SK-N-SH treated with all-trans-retinoic acid at 6 μM for 48 hours (cell line): ENCODE results near the gene SNX21.
A peak's percentile ranks its signal among the peaks of the same experiment; 100 is the strongest.

ENCODE experiments used
- ATAC-seq: fragments of 200-7000 bp; cut with Tn5 transposase; 3 replicates; pipeline ENCODE4 v1.9.1; 2020; ENCODE audit warnings: mild to moderate bottlenecking, moderate library complexity
- ARNTL ChIP-seq: fragments of 450-650 bp; formaldehyde crosslinking; IDR thresholded peaks from 2 replicates; pipeline ENCODE4 v1.5.0; 2020; ENCODE audit warnings: low read depth, mild to moderate bottlenecking, moderate library complexity, borderline replicate concordance
- BACH2 ChIP-seq: fragments of 250-450 bp; sonication (Bioruptor Pico); IDR thresholded peaks from 2 replicates; pipeline ENCODE4 v1.9.0; 2021; ENCODE audit warnings: mild to moderate bottlenecking, borderline replicate concordance
- CSDC2 ChIP-seq: fragments of 250-450 bp; sonication (Bioruptor Pico); IDR thresholded peaks from 2 replicates; pipeline ENCODE4 v1.5.0; 2020; ENCODE audit warnings: mild to moderate bottlenecking, moderate library complexity
- ESRRG ChIP-seq: fragments of 250-450 bp; sonication (Bioruptor Pico); IDR thresholded peaks from 2 replicates; pipeline ENCODE4 v1.6.1; 2021; ENCODE audit warnings: mild to moderate bottlenecking
- GLIS3 ChIP-seq: fragments of 250-450 bp; sonication (Bioruptor Pico); IDR thresholded peaks from 2 replicates; pipeline ENCODE4 v1.5.0; 2020; ENCODE audit warnings: mild to moderate bottlenecking, moderate library complexity
- ISL1 ChIP-seq: fragments of 250-450 bp; sonication (Bioruptor Pico); IDR thresholded peaks from 2 replicates; pipeline ENCODE4 v2.1.2; 2022; ENCODE audit warnings: mild to moderate bottlenecking, moderate library complexity
- OSR1 ChIP-seq: fragments of 250-450 bp; sonication (Bioruptor Pico); IDR thresholded peaks from 2 replicates; pipeline ENCODE4 v1.8.0; 2022; ENCODE audit warnings: moderate library complexity, mild to moderate bottlenecking, inconsistent platforms
- PPARA ChIP-seq: fragments of 250-450 bp; sonication (Bioruptor Pico); IDR thresholded peaks from 2 replicates; pipeline ENCODE4 v1.5.0; 2020; ENCODE audit warnings: mild to moderate bottlenecking, borderline replicate concordance
- SNAI2 ChIP-seq: fragments of 250-450 bp; sonication (Bioruptor Pico); IDR thresholded peaks from 2 replicates; pipeline ENCODE4 v1.5.0; 2020; ENCODE audit warnings: mild to moderate bottlenecking, moderate library complexity
- TCF4 ChIP-seq: fragments of 250-450 bp; sonication (Bioruptor Pico); IDR thresholded peaks from 2 replicates; pipeline ENCODE4 v1.8.0; 2021; ENCODE audit warnings: mild to moderate bottlenecking, moderate library complexity, borderline replicate concordance
- TOX ChIP-seq: fragments of 250-450 bp; sonication (Bioruptor Pico); IDR thresholded peaks from 2 replicates; pipeline ENCODE4 v1.8.0; 2021; ENCODE audit warnings: mild to moderate bottlenecking, moderate library complexity, borderline replicate concordance
- ZC3H10 ChIP-seq: fragments of 250-450 bp; sonication (Bioruptor Pico); IDR thresholded peaks from 2 replicates; pipeline ENCODE4 v1.5.1; 2021; ENCODE audit warnings: mild to moderate bottlenecking, moderate library complexity
- ZFP3 ChIP-seq: fragments of 250-450 bp; sonication (Bioruptor Pico); IDR thresholded peaks from 2 replicates; pipeline ENCODE4 v1.5.0; 2020; ENCODE audit warnings: mild to moderate bottlenecking, moderate library complexity
- ZFP30 ChIP-seq: fragments of 450-650 bp; formaldehyde crosslinking; IDR thresholded peaks from 2 replicates; pipeline ENCODE4 v1.5.0; 2022; ENCODE audit warnings: mild to moderate bottlenecking, moderate library complexity
- ZNF565 ChIP-seq: fragments of 450-650 bp; formaldehyde crosslinking; conservative IDR thresholded peaks from 2 replicates; pipeline ENCODE4 v1.5.0; 2020; ENCODE audit warnings: low read depth, mild to moderate bottlenecking, moderate library complexity
- ZNF70 ChIP-seq: fragments of 450-650 bp; formaldehyde crosslinking; IDR thresholded peaks from 2 replicates; pipeline ENCODE4 v1.5.0; 2020; ENCODE audit warnings: mild to moderate bottlenecking, moderate library complexity
- ZNF8 ChIP-seq: fragments of 450-650 bp; formaldehyde crosslinking; IDR thresholded peaks from 2 replicates; pipeline ENCODE4 v1.5.0; 2020; ENCODE audit warnings: mild to moderate bottlenecking, moderate library complexity
- TF ChIP-seq, protein P1 (sequence below): fragments of 250-450 bp; sonication (Bioruptor Pico); IDR thresholded peaks from 2 replicates; pipeline ENCODE4 v1.5.0; 2020; ENCODE audit warnings: mild to moderate bottlenecking, moderate library complexity
- TF ChIP-seq, protein P2 (sequence below): fragments of 250-450 bp; sonication (Bioruptor Pico); IDR thresholded peaks from 2 replicates; pipeline ENCODE4 v1.8.0; 2020; ENCODE audit warnings: mild to moderate bottlenecking, moderate library complexity, borderline replicate concordance
- TF ChIP-seq, protein P3 (sequence below): fragments of 250-450 bp; sonication (Bioruptor Pico); IDR thresholded peaks from 2 replicates; pipeline ENCODE4 v1.8.0; 2021; ENCODE audit warnings: low read depth, mild to moderate bottlenecking, moderate library complexity, borderline replicate concordance
- TF ChIP-seq, protein P4 (sequence below): fragments of 250-450 bp; sonication (Bioruptor Pico); IDR thresholded peaks from 2 replicates; pipeline ENCODE4 v1.5.1; 2021; ENCODE audit warnings: mild to moderate bottlenecking, moderate library complexity

SNX21 gene

DNA sequence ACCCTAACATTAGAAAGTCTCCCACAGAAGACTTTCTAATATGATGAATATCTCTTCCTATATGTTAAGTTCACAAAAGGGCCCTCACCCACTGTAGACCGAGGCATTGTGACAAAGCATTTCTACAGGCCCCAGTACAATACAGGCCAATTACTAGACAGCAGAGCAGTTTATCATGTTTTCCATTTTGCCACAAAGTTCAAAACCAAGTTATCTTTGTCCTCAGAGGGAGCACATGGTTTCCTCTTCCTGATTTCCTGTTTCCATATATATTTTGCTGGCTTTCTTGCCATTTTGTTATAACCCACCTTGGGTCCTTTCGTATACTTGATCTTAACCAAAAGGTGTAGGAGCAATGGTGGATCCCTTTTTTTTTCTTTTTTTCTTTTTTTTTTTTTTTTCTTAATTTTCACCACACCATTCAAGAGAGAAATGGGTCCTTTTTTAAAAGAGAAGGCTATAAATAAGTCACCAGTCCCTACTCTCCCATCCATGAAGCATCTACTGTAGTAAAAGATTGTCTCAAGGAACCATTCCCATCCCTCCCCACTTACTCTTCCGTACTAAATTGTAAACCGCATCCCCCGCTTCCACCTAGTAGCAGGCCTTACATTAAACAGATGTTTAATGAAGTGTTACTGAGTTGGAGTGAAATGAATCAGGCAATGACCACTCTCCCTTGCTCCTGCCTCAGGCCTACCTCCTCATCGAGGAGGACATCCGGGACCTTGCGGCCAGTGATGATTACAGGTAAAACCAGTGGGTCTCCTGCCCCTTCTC, 23.2 kb upstream of the SNX21 start:
- no peak for ATAC-seq
- no peak for TF ChIP-seq ESRRG (CRISPR knock-in tag)
- no peak for TF ChIP-seq GLIS3 (CRISPR knock-in tag)
- no peak for TF ChIP-seq ZFP3
- TF ChIP-seq, protein P1, sequence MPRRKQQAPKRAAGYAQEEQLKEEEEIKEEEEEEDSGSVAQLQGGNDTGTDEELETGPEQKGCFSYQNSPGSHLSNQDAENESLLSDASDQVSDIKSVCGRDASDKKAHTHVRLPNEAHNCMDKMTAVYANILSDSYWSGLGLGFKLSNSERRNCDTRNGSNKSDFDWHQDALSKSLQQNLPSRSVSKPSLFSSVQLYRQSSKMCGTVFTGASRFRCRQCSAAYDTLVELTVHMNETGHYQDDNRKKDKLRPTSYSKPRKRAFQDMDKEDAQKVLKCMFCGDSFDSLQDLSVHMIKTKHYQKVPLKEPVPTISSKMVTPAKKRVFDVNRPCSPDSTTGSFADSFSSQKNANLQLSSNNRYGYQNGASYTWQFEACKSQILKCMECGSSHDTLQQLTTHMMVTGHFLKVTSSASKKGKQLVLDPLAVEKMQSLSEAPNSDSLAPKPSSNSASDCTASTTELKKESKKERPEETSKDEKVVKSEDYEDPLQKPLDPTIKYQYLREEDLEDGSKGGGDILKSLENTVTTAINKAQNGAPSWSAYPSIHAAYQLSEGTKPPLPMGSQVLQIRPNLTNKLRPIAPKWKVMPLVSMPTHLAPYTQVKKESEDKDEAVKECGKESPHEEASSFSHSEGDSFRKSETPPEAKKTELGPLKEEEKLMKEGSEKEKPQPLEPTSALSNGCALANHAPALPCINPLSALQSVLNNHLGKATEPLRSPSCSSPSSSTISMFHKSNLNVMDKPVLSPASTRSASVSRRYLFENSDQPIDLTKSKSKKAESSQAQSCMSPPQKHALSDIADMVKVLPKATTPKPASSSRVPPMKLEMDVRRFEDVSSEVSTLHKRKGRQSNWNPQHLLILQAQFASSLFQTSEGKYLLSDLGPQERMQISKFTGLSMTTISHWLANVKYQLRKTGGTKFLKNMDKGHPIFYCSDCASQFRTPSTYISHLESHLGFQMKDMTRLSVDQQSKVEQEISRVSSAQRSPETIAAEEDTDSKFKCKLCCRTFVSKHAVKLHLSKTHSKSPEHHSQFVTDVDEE (CRISPR knock-in tag), result no peak
- TF ChIP-seq OSR1 (CRISPR knock-in tag), result no peak
- TF ChIP-seq PPARA (CRISPR knock-in tag), result no peak
- no peak for TF ChIP-seq ZNF565 (CRISPR knock-in tag)
- TF ChIP-seq, all 23 proteins: peak for 0

DNA sequence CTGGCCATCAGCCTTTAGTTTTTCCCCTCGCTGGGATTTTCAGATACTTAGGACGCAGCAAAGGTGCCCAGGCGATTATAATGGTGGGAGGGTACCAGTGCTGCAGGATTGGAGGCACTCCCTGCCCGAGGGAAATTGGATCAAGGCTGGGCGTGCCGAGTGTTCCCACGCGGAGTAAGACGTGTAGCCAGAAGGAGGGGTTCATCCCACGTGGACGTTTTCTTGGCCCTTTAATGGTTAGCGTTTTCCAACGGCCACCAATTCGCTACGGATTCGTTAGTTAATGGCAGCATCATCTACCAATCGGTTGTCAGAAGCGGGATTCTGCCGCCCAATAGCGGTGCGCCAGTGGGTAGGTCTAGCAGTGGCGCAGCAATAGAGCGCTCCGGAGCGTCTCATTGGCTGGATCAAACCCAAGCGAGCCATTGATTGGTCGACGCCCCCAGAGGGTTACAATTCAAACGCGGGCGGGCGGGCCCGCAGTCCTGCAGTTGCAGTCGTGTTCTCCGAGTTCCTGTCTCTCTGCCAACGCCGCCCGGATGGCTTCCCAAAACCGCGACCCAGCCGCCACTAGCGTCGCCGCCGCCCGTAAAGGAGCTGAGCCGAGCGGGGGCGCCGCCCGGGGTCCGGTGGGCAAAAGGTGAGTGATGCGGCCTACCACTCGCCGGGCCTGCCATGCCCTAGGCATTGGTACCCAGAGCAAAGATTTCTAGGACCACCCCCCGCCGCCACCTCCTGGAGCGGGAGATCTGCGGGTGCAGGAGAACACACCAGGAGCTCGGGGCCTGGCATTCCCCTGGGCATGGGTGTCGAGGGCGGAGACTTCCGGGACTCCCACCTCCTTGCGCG, 21.2 kb upstream of the SNX21 start, which contains the start of gene UBE2C:
TSS of gene UBE2C (plus strand) at position 488 of the 849 bp plus-strand sequence. CDS start at position 540, 52 bp downstream.
- no peak for TF ChIP-seq SNAI2
- TF ChIP-seq ARNTL (CRISPR knock-in tag), result no peak
- TF ChIP-seq, protein P2, sequence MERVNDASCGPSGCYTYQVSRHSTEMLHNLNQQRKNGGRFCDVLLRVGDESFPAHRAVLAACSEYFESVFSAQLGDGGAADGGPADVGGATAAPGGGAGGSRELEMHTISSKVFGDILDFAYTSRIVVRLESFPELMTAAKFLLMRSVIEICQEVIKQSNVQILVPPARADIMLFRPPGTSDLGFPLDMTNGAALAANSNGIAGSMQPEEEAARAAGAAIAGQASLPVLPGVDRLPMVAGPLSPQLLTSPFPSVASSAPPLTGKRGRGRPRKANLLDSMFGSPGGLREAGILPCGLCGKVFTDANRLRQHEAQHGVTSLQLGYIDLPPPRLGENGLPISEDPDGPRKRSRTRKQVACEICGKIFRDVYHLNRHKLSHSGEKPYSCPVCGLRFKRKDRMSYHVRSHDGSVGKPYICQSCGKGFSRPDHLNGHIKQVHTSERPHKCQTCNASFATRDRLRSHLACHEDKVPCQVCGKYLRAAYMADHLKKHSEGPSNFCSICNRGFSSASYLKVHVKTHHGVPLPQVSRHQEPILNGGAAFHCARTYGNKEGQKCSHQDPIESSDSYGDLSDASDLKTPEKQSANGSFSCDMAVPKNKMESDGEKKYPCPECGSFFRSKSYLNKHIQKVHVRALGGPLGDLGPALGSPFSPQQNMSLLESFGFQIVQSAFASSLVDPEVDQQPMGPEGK, result no peak
- no peak for TF ChIP-seq BACH2
- no peak for TF ChIP-seq PPARA (CRISPR knock-in tag)
- no peak for TF ChIP-seq TCF4 (CRISPR knock-in tag)
- TF ChIP-seq ZNF8 (CRISPR knock-in tag), result no peak
- TF ChIP-seq, protein P3, sequence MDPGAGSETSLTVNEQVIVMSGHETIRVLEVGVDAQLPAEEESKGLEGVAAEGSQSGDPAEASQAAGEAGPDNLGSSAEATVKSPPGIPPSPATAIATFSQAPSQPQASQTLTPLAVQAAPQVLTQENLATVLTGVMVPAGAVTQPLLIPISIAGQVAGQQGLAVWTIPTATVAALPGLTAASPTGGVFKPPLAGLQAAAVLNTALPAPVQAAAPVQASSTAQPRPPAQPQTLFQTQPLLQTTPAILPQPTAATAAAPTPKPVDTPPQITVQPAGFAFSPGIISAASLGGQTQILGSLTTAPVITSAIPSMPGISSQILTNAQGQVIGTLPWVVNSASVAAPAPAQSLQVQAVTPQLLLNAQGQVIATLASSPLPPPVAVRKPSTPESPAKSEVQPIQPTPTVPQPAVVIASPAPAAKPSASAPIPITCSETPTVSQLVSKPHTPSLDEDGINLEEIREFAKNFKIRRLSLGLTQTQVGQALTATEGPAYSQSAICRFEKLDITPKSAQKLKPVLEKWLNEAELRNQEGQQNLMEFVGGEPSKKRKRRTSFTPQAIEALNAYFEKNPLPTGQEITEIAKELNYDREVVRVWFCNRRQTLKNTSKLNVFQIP (CRISPR knock-in tag), result no peak
- TF ChIP-seq, protein P1 (CRISPR knock-in tag), result no peak
- TF ChIP-seq, protein P4, sequence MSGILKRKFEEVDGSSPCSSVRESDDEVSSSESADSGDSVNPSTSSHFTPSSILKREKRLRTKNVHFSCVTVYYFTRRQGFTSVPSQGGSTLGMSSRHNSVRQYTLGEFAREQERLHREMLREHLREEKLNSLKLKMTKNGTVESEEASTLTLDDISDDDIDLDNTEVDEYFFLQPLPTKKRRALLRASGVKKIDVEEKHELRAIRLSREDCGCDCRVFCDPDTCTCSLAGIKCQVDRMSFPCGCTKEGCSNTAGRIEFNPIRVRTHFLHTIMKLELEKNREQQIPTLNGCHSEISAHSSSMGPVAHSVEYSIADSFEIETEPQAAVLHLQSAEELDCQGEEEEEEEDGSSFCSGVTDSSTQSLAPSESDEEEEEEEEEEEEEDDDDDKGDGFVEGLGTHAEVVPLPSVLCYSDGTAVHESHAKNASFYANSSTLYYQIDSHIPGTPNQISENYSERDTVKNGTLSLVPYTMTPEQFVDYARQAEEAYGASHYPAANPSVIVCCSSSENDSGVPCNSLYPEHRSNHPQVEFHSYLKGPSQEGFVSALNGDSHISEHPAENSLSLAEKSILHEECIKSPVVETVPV (CRISPR knock-in tag), result no peak
- TF ChIP-seq ZC3H10 (CRISPR knock-in tag), result no peak
- TF ChIP-seq ESRRG (CRISPR knock-in tag), result no peak
- TF ChIP-seq ZFP3, result no peak
- ATAC-seq, result peak; percentile 99

DNA sequence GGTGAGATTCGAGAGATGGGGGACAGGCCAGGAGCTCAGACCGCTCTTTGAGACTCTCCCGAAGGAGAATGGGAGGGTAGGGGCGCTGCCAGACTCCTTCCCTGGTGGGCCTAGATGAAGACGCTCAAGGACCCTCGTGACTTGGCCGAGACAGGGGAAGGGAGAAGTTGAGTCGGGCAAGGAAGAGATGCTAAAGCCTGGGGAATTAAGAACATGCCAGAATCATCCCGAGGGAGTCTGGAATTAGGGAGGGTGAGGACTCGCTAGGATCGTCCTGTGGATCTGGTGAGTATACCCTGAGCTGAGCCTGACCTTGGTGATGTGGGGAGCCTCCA, 20.6 kb upstream of the SNX21 start:
- ATAC-seq, result peak; percentile 3

More for the DNA sequence above, 20.6 kb upstream of the SNX21 start:
- no peak for TF ChIP-seq ZNF70 (CRISPR knock-in tag)
- TF ChIP-seq ZNF8 (CRISPR knock-in tag), result no peak
- no peak for TF ChIP-seq ZFP30 (CRISPR knock-in tag)
- no peak for TF ChIP-seq SNAI2
- TF ChIP-seq TOX, result no peak
- TF ChIP-seq OSR1 (CRISPR knock-in tag), result no peak
- no peak for TF ChIP-seq PPARA (CRISPR knock-in tag)
- no peak for TF ChIP-seq ESRRG (CRISPR knock-in tag)
- TF ChIP-seq ISL1 (CRISPR knock-in tag), result no peak
- no peak for TF ChIP-seq BACH2
- TF ChIP-seq CSDC2 (CRISPR knock-in tag), result no peak
- TF ChIP-seq, protein P4 (CRISPR knock-in tag), result no peak
- no peak for TF ChIP-seq ARNTL (CRISPR knock-in tag)
- TF ChIP-seq ZC3H10 (CRISPR knock-in tag), result no peak
- TF ChIP-seq, all 23 proteins: peak for 0
